MM.1S (cell line): ENCODE results near the gene CMTM5.

ENCODE experiments used
- DNase-seq: peaks from one replicate; pipeline ENCODE4 v3.0.0-alpha.2; 2015
- H2AFZ ChIP-seq: fragments of 300-600 bp; sonication (generic); 2 replicates; pipeline ENCODE4 v1.6.0; 2016; ENCODE audit warnings: antibody characterized with exemption, low read length
- H3F3A ChIP-seq: fragments of 300-600 bp; sonication (generic); 2 replicates; pipeline ENCODE4 v1.6.1; 2016; ENCODE audit warnings: mild to moderate bottlenecking, antibody characterized with exemption, low read length, moderate library complexity, mixed read lengths; ENCODE audit not compliant: insufficient read depth
- H3K27ac ChIP-seq: fragments of 300-600 bp; sonication (generic); 2 replicates; pipeline ENCODE4 v1.5.1; 2016; ENCODE audit warnings: mild to moderate bottlenecking, low read length
- H3K27me3 ChIP-seq: fragments of 300-600 bp; sonication (generic); replicated peaks from 2 replicates; pipeline ENCODE4 v1.6.0; 2016; ENCODE audit warnings: low read length; ENCODE audit not compliant: insufficient read depth
- H3K36me3 ChIP-seq: fragments of 300-600 bp; sonication (generic); replicated peaks from 2 replicates; pipeline ENCODE4 v1.6.1; 2016; ENCODE audit warnings: mild to moderate bottlenecking, low read length, mixed read lengths; ENCODE audit not compliant: insufficient read depth
- H3K4me1 ChIP-seq: fragments of 300-600 bp; sonication (generic); 2 replicates; pipeline ENCODE4 v1.6.1; 2016; ENCODE audit warnings: low read length, mixed read lengths
- H3K4me2 ChIP-seq: fragments of 300-600 bp; sonication (generic); 2 replicates; pipeline ENCODE4 v1.6.0; 2016; ENCODE audit warnings: low read depth, low read length
- H3K4me3 ChIP-seq: fragments of 300-600 bp; sonication (generic); 2 replicates; pipeline ENCODE4 v1.5.1; 2016; ENCODE audit warnings: low read length, mixed read lengths
- H3K79me2 ChIP-seq: fragments of 300-600 bp; sonication (generic); 2 replicates; pipeline ENCODE4 v1.6.1; 2016; ENCODE audit warnings: mixed run types, low read length, mixed read lengths
- H3K9ac ChIP-seq: fragments of 300-600 bp; sonication (generic); 2 replicates; pipeline ENCODE4 v1.6.1; 2016; ENCODE audit warnings: low read length, mixed read lengths
- H3K9me2 ChIP-seq: fragments of 300-600 bp; sonication (generic); replicated peaks from 2 replicates; pipeline ENCODE4 v1.6.1; 2016; ENCODE audit warnings: mild to moderate bottlenecking, low read length, mixed read lengths; ENCODE audit not compliant: insufficient read depth
- H3K9me3 ChIP-seq: fragments of 300-600 bp; sonication (generic); replicated peaks from 2 replicates; pipeline ENCODE4 v1.6.1; 2016; ENCODE audit warnings: mild to moderate bottlenecking, low read length, mixed read lengths; ENCODE audit not compliant: insufficient read depth
- H4K20me1 ChIP-seq: fragments of 300-600 bp; sonication (generic); 2 replicates; pipeline ENCODE4 v1.6.1; 2016; ENCODE audit warnings: mild to moderate bottlenecking, low read length, moderate library complexity, mixed read lengths; ENCODE audit not compliant: insufficient read depth
- EZH2 ChIP-seq: fragments of 300-600 bp; sonication (generic); optimal IDR thresholded peaks from 2 replicates; pipeline ENCODE3; 2017; ENCODE audit warnings: low read depth, mild to moderate bottlenecking, antibody characterized with exemption, low read length, mixed read lengths
- EZH2phosphoT487 ChIP-seq: fragments of 300-600 bp; sonication (generic); IDR thresholded peaks from 2 replicates; pipeline ENCODE4 v1.6.1; 2018; ENCODE audit warnings: antibody characterized with exemption, low read length
- TF ChIP-seq, protein P1 (sequence below): fragments of 300-600 bp; sonication (generic); IDR thresholded peaks from 2 replicates; pipeline ENCODE4 v1.5.1; 2016; ENCODE audit warnings: antibody characterized with exemption, low read length, mixed read lengths

CMTM5 gene

DNA sequence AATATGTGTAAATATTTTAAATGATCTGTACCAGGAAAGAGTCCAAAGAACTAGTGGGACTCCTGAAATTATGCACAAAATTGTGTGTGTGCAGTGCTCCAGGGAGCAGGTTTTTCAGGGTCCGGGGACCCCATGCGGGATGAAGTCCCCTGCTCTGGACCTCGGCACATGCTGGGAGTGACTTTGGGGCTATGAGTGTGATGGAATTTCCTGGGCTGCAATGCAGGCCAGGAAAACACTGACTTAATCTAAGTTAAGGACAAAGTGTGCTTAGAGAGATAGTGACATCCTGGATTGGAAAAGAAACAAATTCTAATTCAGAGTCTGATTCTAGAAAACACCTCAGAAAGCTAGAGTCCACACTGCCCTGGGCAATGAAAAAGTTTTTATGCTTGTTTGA lies 37.4 kb downstream of the CMTM5 start:
- H3K79me2 ChIP-seq, result no peaks in the 10 kb centered on the region
- no peak overlapping the region for H2AFZ ChIP-seq
- no peak overlapping the region for H3K9ac ChIP-seq
- no peak overlapping the region for H3K4me3 ChIP-seq
- no peaks in the 10 kb centered on the region for H3K4me1 ChIP-seq
- no peaks in the 10 kb centered on the region for H3K9me3 ChIP-seq
- H3K4me2 ChIP-seq, result no peak overlapping the region
- H3K36me3 ChIP-seq, result no peaks in the 10 kb centered on the region
- no peaks in the 10 kb centered on the region for H3K9me2 ChIP-seq
- H3K27me3 ChIP-seq, result peaks cover 43% of the 10 kb centered on the region; the same call in 1 of the 2 replicates
- DNase-seq, result no peak
- no peaks in the 10 kb centered on the region for H3F3A ChIP-seq
- no peaks in the 10 kb centered on the region for H4K20me1 ChIP-seq
- H3K27ac ChIP-seq, result no peak overlapping the region
- TF ChIP-seq EZH2phosphoT487 (no peak), EZH2 (no peak)
- TF ChIP-seq, protein P1, sequence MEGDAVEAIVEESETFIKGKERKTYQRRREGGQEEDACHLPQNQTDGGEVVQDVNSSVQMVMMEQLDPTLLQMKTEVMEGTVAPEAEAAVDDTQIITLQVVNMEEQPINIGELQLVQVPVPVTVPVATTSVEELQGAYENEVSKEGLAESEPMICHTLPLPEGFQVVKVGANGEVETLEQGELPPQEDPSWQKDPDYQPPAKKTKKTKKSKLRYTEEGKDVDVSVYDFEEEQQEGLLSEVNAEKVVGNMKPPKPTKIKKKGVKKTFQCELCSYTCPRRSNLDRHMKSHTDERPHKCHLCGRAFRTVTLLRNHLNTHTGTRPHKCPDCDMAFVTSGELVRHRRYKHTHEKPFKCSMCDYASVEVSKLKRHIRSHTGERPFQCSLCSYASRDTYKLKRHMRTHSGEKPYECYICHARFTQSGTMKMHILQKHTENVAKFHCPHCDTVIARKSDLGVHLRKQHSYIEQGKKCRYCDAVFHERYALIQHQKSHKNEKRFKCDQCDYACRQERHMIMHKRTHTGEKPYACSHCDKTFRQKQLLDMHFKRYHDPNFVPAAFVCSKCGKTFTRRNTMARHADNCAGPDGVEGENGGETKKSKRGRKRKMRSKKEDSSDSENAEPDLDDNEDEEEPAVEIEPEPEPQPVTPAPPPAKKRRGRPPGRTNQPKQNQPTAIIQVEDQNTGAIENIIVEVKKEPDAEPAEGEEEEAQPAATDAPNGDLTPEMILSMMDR, result no peak

DNA sequence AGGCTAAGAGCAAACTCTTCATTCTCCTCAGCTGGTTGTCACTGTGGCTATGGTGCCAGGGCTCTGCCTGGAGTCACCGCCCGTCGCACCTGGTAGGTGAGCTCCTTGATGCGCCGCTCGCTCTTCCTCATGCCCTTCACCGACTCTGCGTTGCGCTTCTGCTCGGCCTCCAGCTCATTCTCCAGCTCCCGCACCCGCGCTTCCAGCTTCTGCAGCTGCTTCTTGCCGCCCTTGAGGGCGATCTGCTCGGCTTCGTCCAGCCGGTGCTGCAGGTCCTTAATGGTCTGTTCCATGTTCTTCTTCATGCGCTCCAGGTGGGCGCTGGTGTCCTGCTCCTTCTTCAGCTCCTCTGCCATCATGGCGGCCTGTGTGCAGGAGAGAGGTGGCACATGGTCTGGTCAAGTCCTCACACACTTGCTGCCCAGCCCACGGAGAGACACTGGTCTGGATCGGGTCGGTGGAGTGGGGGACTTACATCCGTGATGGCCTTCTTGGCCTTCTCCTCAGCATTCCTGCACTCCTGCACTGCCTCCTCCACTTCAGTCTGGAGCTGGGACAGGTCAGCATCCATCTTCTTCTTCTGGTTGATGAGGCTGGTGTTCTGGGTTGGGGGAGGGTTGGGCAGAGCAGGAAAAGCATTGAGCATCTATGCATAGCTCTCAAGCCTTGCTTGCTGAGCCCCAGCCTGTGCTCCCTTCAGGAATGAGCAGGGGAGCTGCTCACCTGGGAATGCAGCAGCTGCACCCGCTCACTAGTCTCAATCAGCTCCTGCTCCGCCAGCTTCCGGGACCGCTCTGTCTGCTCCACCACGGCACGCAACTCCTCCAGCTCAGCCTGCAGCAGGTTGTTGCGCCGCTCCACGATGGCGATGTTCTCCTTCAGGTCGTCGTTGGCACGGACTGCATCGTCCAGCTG lies 38.3 kb downstream of the CMTM5 start:
- Histone ChIP-seq H3K4me2 (no peak overlapping the region), H3K36me3 (no peaks in the 10 kb centered on the region), H2AFZ (no peak overlapping the region), H3K9ac (no peak overlapping the region), H3K4me1 (no peaks in the 10 kb centered on the region), H3K9me3 (no peaks in the 10 kb centered on the region), H3K27ac (no peak overlapping the region), H3K27me3 (peaks cover 43% of the 10 kb centered on the region; the same call in 1 of the 2 replicates), H3K4me3 (no peak overlapping the region), H3K9me2 (no peaks in the 10 kb centered on the region), H4K20me1 (no peaks in the 10 kb centered on the region), H3K79me2 (no peaks in the 10 kb centered on the region), H3F3A (no peaks in the 10 kb centered on the region)
- TF ChIP-seq, protein P1, result no peak
- no peak for TF ChIP-seq EZH2phosphoT487
- TF ChIP-seq EZH2, result no peak
- DNase-seq, result no peak

DNA sequence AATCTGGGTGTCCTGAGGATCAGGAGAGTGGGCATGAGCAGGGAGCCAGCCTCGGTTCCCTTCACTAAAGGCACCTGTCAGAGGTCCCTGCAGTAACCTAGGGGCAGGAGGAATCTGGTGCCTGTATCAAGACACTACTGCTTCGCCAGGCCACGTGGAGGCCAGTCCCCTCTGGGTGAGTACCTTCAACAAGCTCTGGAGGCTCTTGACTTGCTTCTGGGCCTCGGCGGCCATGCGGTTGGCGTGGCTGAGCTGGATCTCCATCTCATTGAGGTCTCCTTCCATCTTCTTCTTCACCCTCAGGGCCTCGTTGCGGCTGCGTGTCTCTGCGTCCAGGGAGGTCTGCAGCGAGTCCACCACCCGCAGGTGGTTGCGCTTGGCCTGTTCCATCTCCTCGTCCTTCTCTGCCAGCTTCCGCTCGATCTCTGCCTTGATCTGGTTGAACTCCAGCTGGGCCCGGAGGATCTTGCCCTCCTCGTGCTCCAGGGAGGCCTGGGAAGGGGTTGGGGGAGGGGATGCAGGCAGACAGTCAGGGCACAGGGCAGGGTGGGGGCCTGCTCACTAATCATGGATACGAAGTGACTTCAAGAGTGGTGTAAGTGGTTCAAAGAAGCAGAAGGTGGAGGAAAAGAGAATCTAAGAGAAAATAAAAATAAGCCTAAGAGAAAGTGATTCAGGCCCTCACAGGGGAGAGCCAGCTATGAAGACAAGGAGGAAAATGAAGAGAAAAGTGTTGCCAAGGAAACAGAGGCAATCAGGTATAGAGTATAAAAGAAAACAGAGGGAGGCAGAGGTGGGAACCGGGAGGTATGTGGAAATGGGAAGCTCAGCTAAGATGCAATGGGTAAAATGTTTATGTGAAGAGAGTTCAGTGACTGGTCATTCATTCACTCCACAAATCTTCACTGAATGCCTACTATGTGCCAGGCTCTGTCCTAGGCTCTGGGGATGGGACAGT lies 39.3 kb downstream of the CMTM5 start:
- H4K20me1 ChIP-seq, result no peaks in the 10 kb centered on the region
- no peak for DNase-seq
- no peak overlapping the region for H3K4me3 ChIP-seq
- no peak overlapping the region for H3K9ac ChIP-seq
- H3K4me2 ChIP-seq, result no peak overlapping the region
- H3K27ac ChIP-seq, result no peak overlapping the region
- TF ChIP-seq EZH2 (no peak), EZH2phosphoT487 (no peak)
- TF ChIP-seq, protein P1, result no peak
- peaks cover 38% of the 10 kb centered on the region; the same call in 1 of the 2 replicates for H3K27me3 ChIP-seq
- H3K9me2 ChIP-seq, result no peaks in the 10 kb centered on the region
- H3K36me3 ChIP-seq, result no peaks in the 10 kb centered on the region
- H3K79me2 ChIP-seq, result no peaks in the 10 kb centered on the region
- H3K9me3 ChIP-seq, result no peaks in the 10 kb centered on the region
- H3F3A ChIP-seq, result no peaks in the 10 kb centered on the region
- no peaks in the 10 kb centered on the region for H3K4me1 ChIP-seq
- no peak overlapping the region for H2AFZ ChIP-seq
